Transverse colon (tissue), 3 donors: Measurements from ENCODE around the gene HPSE2.

ENCODE experiments used
- EP300 ChIP-seq: sonication (generic); formaldehyde crosslinking; IDR thresholded peaks from one replicate; pipeline ENCODE4 v1.6.1; 2017; ENCODE audit warnings: antibody characterized with exemption, low read depth
- TF ChIP-seq, protein P1 (sequence below), 5 experiments: fragments of 200-600 bp in 3 of 5; fragments of 450-650 bp in 2 of 5; sonication (generic) in 3 of 5; IDR thresholded peaks; 1 replicate in 2 of 5; 2 replicates in 3 of 5; pipeline ENCODE4 v1.5.1; 2016 to 2017; ENCODE audit warnings: antibody characterized with exemption in 5 of 5, inconsistent platforms in 3 of 5, mild to moderate bottlenecking in 2 of 5, moderate library complexity in 1 of 5

DNA sequence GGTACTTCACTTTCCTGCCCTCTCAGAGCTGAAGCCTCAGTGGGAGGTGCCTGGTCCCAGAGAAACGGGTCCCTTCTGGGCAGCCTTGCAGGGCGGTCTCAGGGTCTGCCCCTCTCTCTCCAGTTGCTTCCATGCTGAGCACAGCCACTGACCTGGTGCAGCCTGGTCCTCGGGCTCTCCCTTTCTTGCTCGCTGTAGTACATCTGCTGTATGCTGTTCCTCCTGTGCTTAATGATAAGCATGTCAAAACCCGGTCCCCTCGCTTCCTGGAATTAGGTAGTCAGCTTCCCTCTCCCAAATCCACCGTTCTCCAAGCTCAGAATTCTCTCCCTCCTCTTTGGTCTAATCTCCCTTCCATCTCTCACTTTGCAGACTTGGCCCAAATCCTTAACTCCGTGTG, 777.9 kb downstream of the HPSE2 start:
- TF ChIP-seq, protein P1, sequence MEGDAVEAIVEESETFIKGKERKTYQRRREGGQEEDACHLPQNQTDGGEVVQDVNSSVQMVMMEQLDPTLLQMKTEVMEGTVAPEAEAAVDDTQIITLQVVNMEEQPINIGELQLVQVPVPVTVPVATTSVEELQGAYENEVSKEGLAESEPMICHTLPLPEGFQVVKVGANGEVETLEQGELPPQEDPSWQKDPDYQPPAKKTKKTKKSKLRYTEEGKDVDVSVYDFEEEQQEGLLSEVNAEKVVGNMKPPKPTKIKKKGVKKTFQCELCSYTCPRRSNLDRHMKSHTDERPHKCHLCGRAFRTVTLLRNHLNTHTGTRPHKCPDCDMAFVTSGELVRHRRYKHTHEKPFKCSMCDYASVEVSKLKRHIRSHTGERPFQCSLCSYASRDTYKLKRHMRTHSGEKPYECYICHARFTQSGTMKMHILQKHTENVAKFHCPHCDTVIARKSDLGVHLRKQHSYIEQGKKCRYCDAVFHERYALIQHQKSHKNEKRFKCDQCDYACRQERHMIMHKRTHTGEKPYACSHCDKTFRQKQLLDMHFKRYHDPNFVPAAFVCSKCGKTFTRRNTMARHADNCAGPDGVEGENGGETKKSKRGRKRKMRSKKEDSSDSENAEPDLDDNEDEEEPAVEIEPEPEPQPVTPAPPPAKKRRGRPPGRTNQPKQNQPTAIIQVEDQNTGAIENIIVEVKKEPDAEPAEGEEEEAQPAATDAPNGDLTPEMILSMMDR (IDR thresholded peaks at IDR 0.05): no peak
- no peak for TF ChIP-seq EP300
